H1 (cell line): ENCODE measurements around the gene PIEZO1. TPM values are rescaled to one million over a fixed set of nuclear protein-coding genes. Genes with fewer than 3 reads are reported as not detected.
A peak's percentile ranks its signal among the peaks of the same experiment; 100 is the strongest.

Experiments
- ATF2 ChIP-seq: IDR thresholded peaks from 2 replicates; pipeline ENCODE4 v1.6.1; 2012; ENCODE audit warnings: low read length, inconsistent platforms
- CBX5 ChIP-seq: fragments of 300-800, 300-1000 bp; sonication (generic); IDR thresholded peaks from 2 replicates; pipeline ENCODE4 v1.7.1; 2016; ENCODE audit warnings: antibody characterized with exemption, low read length, low read depth
- E2F6 ChIP-seq: IDR thresholded peaks from 2 replicates; pipeline ENCODE4 v1.6.1; 2012; ENCODE audit warnings: inconsistent platforms
- FOSL1 ChIP-seq: IDR thresholded peaks from 2 replicates; pipeline ENCODE4 v1.6.1; 2011; ENCODE audit warnings: mild to moderate bottlenecking, low read depth, low read length, moderate library complexity; ENCODE audit not compliant: insufficient read depth
- KDM5A ChIP-seq: fragments of 200-600 bp; IDR thresholded peaks from 2 replicates; pipeline ENCODE4 v1.7.1; 2012; ENCODE audit warnings: mild to moderate bottlenecking, low read length, inconsistent platforms, mixed read lengths
- POLR2A ChIP-seq, 2 experiments: IDR thresholded peaks; 1 replicate in 1 of 2; 2 replicates in 1 of 2; pipeline ENCODE4 v1.6.1; 2011; ENCODE audit warnings: low read depth in 2 of 2, low read length in 2 of 2, mild to moderate bottlenecking in 2 of 2; ENCODE audit errors: control extremely low read depth in 1 of 2
- RAD21 ChIP-seq, 2 experiments: IDR thresholded peaks in 1 of 2; conservative IDR thresholded peaks in 1 of 2; 2 replicates each; pipeline ENCODE4 v1.6.1; 2011; ENCODE audit warnings: low read depth in 2 of 2, low read length in 2 of 2, improper control_type of control experiment in 1 of 2, inconsistent platforms in 1 of 2, mild to moderate bottlenecking in 1 of 2, moderate library complexity in 1 of 2
- SIN3A ChIP-seq, 2 experiments: IDR thresholded peaks in 1 of 2; conservative IDR thresholded peaks in 1 of 2; 2 replicates each; pipeline ENCODE4 v1.6.1; 2011 to 2012; ENCODE audit warnings: low read length in 2 of 2, improper control_type of control experiment in 1 of 2, low read depth in 1 of 2, mild to moderate bottlenecking in 1 of 2
- SIRT6 ChIP-seq: IDR thresholded peaks from one replicate; pipeline ENCODE4 v1.7.1; 2012; ENCODE audit warnings: low read length, inconsistent platforms
- SIX5 ChIP-seq: IDR thresholded peaks from 2 replicates; pipeline ENCODE4 v1.6.1; 2011; ENCODE audit warnings: mild to moderate bottlenecking, low read depth, low read length
- ZNF274 ChIP-seq: IDR thresholded peaks from 2 replicates; pipeline ENCODE4 v1.7.0; 2012; ENCODE audit warnings: low read length, borderline replicate concordance; ENCODE audit errors: extremely low read depth
- polyA plus RNA-seq, 7 experiments: library from polyadenylated mRNA; depleted of rRNA in 3 of 7; stranded (reverse) in 5 of 7; unstranded in 2 of 7; fragments of >200 nt in 5 of 7; fragments of 200-250 nt in 2 of 7; gene quantifications; 1 replicate in 5 of 7; 2 replicates in 1 of 7; 4 replicates in 1 of 7; pipeline versions ENCODE4 v1.2.1 to v1.2.3, GENCODE V29; 2011 to 2013; ENCODE audit warnings: missing spikeins in 2 of 7, mixed read lengths in 2 of 7
- total RNA-seq: library from RNA; stranded (reverse); fragmentation: NEBNext Ultra II Directional; extraction: Animal tissue kit (Norgen Biotek cat#: 25700); gene quantifications from 2 replicates; pipeline ENCODE4 v1.2.1, GENCODE V29; 2021

The PIEZO1 gene
- total and polyA plus RNA-seq, 2 of the 8 experiments (the other 6 are each of a cell fraction or from before 2014, with no cell fraction given) = 42.3 to 67.5 TPM

- no peak for TF ChIP-seq ATF2
- TF ChIP-seq ZNF274 = no peak
- no peak for TF ChIP-seq KDM5A
- no peak for TF ChIP-seq RAD21 (IDR thresholded peaks at IDR 0.05 in 1 of 2, conservative IDR thresholded peaks at IDR 0.05 in 1 of 2; ENCODE audit: low read depth in 2 of 2, low read length in 2 of 2)
- TF ChIP-seq FOSL1 = no peak
- TF ChIP-seq SIRT6 = no peak
- no peak for TF ChIP-seq CBX5
- TF ChIP-seq POLR2A (IDR thresholded peaks at IDR 0.05; ENCODE audit: control extremely low read depth in 1 of 2, low read depth in 2 of 2, low read length in 2 of 2) = no peak
- peak; percentile 60 for TF ChIP-seq E2F6
- no peak for TF ChIP-seq SIN3A (conservative IDR thresholded peaks at IDR 0.05 in 1 of 2, IDR thresholded peaks at IDR 0.05 in 1 of 2; ENCODE audit: low read depth in 1 of 2, low read length in 2 of 2)
- no peak for TF ChIP-seq SIX5
Measured at GRCh38 chr16:88777471-88778270, 7.3 kb downstream of the PIEZO1 start (continued).
